ENCODE measurements around the gene NDUFS6.

The NDUFS6 gene

GRCh38 chr5:1819458-1819857 is 18.3 kb downstream of the NDUFS6 start:
- DNase-seq = no peak

GRCh38 chr5:1820381-1820780 is 19.2 kb downstream of the NDUFS6 start:
- DNase-seq = no peak

GRCh38 chr5:1820926-1821325 is 19.7 kb downstream of the NDUFS6 start:
- DNase-seq = no peak

DNA sequence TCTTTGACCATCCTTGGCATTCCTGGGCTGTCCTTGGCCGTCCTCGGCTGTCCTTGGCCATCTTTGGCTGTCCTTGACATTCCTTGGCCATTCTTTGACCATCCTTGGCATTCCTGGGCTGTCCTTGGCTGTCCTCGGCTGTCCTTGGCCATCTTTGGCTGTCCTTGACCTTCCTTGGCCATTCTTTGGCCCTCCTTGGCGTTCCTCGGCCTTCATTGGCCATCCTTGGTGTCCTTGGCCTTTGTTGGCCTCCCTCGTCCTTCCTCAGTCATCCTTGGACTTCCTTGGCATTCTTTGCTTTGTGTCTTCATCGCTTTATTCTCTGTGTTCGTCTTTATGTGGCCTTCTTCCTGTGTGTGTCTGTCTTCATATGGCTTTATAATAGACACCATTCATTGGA is 20.7 kb downstream of the NDUFS6 start:
- DNase-seq = no peak

DNA sequence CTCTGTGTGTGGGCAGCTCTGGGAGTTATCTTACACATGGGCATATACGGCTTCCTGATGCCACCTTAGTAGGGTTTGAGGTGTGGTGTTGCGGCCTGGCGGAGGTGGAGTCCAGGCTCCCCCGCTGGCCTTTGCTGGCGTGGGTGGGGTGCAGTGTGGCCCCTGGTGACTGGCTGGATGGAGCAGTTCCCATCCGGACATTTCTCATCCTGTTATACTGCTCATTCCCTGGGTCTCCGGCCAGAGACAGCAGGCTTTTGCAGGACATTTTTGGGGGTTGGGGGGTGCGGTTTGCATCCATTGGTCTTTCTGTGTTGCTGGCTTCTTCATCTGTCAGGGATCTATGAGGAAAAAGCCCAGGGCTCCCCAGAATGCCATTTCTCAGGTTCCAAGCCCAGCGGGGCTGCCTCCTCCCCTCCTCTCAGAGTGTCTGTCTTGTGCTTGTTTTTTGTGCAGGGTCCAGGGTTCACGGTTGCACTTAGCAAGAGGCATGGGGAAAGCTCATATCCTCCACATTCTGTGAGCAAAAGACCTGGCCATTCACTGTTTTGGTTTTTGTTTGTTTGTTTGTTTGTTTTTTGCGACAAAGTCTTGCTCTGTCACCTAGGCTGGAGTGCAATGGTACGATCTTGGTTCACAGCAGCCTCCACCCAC is 22.3 kb downstream of the NDUFS6 start:
- DNase-seq = no peak

DNA sequence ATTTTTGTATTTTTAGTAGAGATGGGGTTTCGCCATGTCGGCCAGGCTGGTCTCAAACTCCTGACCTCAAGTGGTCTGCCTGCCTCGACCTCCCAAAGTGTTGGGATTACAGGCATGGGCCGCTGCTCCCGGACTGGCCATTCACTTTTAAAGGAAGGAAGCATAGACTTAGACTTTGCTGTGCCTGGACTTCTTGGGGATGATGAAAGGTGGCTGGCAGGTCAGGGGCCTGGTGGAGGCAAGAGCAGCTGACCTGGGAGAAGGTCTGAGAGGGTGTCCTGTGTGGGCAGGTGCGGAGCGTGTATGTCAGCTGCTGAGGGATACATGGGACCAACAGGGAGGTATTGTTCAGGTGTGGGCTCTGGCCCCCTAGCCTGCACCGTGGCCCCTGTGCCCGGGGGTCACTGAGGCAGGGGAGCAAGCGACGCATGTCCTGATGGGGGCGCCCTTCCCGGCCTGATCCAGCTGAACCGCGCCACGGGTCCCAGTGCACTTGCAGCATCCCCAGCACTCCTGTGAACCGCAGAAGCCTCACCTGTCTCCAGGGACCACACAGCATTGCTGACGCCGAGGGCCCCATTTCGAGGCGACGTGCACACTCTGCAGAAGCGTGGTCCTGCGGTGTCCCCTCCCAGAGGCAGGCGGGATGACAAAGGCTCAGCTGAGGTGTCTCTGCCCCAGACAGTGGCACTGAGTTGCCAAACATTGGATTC is 23.1 kb downstream of the NDUFS6 start:
- DNase-seq = no peak

DNA sequence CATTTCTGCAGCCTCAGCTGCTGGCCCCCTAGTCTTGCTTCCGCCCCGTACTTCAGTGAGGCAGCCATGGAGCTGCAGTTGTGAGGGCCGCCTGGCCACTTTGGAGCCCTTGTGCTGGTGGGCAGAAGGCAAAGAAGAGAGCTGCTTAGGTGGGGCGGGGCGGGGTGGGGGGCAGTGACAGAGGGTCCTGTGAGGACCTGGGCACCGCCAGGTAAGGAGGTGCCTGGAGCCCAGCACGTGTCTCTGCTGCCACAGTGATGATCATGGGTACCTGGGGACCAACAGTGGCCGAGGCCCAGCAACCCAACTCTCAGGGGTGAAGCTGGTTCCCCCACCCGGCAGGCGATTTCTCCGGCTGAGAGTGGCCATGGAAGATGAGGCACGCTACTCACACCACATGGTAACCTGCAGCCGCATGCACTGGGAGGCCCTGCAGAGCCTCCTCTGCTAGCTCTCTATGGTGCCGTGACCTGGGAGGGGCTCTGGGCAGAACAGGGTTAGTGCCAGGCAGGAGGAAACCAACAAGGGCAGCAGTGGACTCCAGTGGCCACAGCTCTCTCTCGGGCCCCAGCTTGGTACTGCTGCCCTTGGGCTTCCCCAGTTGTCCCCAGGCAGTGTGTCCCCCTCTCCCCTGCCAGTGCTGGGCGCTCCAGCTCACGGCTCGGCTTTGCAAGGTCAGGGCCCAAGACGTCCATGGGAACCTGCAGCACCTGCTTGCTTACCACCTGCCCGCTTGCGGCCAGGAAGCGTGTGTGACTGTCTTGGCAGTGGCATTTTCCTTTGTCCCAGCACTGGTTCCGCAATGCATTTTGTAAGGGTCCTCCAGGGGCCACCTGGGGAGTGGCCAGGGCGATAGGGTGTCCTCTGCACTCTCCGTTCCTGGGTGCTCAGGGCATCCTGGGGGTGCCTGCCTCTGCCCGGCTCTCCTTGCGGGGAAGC is 24.0 kb downstream of the NDUFS6 start:
- DNase-seq = no peak

DNA sequence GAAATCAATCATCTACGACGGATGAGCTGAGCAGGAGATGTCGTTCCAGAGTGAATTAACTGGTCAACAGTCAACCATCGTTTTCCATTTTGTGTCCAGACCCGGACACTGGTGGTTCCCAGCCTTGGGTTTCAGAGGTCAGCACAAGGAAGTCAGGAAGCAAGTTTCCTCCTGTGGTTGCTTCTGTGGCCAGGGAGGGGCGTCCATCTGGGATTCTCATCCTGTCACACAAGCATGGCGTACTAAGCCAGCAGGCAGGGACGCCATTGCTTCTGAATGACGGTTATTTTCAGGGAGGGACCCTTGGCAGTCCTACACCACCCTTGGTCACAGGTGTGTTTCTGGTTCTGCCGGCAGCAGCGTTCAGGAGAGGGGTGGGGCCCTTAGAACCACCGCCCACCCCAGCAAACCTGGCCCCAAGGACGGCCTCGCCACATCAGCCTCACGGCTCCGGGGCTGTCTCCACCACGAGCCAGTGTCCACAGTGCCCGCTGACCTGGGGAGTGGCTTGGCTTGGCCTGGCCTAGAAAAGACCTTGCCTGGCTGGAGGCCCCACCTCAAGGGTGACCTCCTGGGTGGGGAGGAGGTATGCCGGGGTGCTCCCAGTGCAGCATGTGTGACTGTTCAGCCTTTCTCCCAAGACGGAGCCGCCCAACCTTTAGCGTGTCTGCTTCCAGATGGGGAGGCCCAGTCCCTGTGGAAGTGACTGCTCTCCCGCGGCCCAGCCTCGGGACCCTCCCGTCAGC is 25.2 kb downstream of the NDUFS6 start:
- no peak for DNase-seq

DNA sequence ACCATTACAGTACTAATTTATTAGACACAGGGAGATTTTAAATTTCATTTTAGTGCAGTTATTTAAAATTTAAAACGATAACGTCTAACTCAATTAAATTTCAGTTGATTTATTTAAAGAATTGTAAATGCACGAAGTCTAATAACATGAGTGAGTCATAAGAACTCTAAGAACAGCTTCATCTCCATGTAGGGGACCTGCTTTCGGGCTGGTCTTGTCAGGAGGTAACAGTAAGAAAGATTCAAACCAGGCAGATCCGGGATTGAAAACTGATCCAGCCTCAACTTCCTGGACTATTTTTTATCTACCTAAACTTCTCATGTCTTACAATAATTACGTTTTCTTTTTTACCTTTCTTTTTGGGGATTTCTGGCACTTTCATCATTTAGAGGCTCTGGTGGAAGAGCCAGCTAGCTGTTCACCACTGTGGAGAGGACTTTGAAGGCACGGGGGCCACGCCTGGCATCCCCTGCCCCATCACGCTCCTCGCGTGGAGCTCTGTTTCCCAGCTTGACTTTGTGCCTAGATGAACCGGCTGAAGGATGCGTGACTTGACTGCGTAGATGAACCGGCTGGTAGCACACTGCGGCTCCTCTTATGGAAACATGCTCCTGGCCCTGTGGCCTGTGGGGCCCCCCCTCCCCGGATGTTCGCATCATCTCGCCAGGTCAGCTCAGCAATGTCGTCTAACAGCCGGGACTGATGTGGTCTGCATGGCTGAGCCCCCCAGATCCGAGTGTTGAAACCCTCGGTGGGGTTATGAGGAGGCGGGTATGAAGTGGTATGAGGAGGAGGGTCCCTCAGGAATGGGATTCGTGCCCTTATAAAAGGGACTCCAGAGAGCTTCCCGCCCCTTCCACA is 26.0 kb downstream of the NDUFS6 start:
- no peak for DNase-seq

DNA sequence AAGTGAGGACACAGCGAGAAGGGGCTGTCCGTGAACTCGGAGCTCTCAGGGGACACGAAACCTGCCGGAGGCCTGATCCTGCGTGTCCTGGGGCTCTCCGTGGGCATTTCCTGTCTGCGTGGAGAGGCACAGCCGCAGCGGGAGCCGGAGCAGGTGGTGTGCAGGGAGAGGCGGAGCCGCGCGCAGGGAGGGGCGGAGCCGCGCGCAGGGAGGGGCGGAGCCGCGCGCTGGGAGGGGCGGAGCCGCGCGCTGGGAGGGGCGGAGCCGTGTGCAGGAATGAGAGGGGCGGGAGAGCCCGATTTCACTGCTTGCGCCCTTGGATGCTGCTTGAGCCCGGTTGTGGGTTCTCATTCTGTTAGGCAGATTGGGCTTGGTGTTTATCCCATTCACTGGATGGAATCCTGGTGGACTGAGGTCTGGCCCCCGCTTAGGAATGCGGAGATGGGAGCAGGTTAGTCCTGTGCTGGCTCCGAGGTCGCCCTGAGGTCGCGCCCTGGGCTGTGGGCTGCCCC is 26.7 kb downstream of the NDUFS6 start:
- DNase-seq = no peak

- no peak for DNase-seq
These were observed 29.5 kb downstream of the NDUFS6 start for GRCh38 chr5:1830571-1831228.

DNA sequence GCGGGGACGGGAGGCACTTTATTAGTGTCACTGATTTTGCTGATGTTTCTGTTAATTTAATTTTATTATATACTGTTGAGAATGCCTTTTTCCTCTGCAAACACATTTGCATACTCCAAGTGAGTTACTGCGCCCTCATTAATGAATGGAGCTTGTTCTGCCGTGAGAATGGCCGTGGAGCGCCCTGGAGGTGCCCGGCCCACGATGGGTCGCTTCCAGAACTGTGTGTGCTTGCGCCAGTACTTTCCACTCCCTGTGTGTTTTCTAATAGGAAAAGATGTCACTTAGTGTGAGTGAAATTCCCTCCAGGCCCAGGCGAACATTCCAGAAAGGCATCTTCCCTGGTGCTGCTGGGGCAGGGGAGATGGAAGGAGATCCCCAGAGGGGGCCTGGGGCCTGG is 30.1 kb downstream of the NDUFS6 start:
- DNase-seq = no peak

GRCh38 chr5:1831677-1832313 is 30.6 kb downstream of the NDUFS6 start:
- DNase-seq = no peak

DNA sequence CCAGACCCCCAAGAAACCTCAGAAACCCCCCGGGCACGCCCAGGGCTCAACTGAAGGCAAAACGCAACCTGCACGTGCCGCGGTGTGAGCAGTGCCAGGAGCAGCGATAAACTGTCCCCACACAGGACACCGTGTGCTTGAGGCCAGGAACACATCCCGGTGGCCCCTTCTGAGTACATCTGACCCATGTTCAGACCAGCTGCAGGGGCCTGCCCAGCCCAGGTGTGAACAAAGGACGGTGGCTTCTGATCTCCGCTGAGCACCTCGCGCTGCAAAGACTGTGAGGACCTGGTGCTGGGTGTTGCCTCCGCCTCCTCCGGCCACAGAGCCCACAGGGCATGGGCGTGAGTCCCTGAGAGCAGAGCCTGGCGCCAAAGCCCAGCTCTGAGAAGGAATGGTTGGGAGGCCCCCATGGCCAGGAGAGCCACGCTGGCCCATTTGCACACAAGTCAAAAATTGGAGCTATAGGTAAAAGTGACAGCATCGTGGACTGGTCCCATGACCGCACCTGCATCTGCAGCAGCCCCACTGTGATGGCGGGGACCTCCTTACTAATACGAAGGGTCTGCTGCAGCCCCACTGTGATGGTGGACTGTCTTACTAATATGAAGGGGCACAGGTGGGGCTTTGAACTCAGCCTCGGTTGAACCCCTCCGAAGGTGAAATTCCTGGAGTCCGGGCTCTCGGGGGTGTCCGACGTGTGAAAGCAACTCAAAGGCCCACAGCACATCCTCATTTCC is 31.5 kb downstream of the NDUFS6 start:
- DNase-seq = no peak

DNA sequence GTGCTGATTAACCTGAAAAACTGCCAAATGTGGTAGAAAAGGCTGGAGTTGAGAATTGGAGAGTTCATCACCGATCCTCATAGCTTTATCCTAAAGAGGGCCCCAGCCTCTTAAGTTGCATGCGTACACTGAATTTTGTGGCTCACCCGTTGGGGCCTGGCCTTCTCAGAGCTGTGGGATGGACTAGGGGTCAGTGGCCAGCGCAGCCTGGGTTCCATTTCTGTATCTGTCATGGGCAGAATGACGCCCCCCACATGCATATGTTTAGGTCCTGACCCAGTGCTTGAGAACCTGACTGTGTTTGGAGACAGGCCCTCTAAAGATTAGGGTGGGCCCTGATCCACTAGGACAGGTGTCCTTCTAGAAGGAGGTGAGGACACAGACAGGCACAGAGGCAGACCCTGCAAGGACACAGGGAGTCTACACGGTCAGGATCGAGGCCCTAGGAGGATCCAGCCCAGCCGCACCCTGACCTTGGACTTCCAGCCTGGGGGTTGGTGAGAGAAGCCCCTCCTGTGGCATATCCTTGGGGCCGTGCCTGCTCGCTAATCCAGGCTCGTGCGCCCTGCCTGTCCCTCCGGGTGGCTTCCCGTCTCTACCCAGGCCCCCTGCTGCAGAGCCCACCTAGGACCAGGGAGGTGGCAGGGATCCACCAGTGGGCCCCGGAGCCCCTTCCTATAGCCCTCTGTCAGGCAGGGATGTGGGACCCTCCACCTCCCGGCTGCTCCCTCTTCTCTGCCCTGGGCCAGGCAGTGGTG is 32.2 kb downstream of the NDUFS6 start:
- no peak for DNase-seq

DNA sequence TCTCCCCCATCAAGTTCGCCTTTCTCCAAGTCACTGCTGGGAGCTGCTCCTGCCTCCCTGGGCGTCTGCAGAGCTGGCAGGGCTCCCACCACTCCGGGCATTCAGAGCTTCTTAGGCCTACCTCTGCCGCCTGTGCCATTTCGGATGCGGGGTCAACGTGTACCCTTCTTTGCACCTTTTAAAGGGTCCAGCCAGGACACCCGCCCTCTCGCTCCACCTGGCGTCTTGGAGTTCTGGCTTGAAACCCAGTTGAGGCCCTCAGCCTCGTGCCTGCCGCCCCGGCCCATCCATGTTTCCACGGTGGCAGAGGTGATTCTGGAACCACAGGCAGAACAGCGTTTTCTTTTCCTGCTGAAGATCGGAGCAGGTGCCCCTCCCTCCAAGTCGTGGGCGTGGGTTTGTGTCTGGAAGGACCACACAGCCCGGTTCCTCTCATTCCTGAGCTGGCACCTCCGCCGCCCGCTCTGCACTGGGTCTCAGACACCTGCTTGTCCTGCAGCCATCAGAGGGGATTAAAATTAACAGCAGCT is 32.9 kb downstream of the NDUFS6 start:
- no peak for DNase-seq

DNA sequence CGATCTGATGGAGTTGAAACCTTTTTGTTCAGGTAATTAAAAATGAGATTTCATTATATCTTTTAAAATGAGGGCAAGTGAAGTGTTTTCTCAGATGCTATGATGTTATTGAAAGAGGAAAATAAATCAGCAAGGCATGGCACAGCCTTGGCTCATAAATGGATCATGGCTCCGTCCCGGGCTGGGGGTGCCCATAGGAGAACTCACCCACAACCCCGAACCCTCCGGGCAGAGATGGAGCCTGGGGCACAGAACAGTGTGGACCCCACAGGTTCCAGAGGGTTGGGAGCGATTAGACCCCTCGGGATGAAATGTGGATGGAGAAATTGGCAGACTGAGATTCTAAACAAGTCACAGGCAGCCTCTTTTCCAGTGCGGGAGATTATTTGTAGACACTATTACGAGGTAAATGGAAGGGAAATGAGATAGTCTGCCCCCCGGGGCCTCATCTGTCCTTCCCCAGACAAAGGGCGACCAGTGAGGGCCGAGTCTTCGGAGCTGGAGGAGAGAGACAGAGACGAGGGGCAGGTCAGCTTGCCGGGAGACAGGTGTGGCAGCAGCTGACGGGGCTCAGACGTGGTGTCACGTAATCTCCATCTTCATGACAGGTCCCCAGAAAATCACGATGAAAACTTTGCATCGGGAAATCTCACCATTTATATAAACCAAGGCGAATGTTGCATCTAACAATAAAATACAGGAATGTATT is 33.7 kb downstream of the NDUFS6 start:
- DNase-seq = no peak

DNA sequence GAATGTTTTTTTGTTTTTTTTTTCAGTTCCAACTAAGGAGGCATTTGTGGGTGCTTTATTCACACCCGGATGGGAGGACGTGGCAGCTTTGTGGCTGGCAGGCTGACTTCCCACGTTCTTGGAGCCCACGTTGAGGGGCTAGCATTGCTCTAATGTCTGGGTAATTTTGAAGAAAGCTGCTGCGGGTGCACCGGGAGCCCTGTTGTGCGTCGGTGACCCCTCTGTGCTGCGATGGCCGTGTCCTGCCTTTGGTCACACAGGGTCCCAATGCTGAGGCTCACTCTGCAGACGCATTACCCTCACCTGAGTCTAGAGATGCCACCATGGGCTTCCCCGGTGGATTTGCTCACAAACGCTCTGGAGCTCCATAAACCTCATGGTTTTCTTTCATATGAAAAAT is 34.2 kb downstream of the NDUFS6 start:
- no peak for DNase-seq
